Measurements from ENCODE around the gene SHC2.

Gene SHC2

DNA sequence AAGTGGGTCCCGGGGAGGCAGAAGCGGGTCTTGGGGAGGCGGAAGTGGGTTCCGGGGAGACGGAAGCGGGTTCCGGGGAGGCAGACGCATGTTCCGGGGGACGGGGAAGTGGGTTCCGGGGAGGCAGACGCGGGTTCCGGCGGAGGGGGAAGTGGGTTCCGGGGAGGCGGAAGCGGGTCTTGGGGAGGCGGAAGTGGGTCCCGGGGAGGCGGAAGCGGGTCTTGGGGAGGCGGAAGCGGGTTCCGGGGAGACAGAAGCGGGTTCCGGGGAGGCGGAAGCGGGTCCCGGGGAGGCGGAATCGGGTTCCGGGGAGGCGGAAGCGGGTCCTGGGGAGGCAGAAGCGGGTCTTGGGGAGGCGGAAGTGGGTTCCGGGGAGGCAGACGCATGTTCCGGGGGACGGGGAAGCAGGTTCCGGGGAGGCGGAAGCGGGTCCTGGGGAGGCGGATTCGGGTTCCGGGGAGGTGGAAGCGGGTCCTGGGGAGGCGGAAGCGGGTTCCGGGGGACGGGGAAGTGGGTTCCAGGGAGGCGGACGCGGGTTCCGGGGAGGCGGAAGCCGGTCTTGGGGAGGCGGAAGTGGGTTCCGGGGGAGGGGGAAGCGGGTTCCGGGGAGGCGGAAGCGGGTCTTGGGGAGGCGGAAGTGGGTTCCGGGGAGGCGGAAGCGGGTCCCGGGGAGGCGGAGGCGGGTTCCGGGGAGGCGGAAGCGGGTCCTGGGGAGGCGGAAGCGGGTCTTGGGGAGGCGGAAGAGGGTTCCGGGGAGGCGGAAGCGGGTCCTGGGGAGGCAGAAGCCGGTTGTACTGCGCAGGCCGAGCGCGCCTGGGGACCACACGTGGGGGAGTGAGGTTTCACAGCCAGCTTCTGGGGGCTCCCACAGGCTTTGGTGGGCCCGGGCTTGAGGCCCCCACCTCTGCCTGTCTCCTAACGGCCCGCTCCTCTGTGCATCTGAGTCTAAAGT lies 2.5 kb downstream of the SHC2 start:
- in situ Hi-C loops (cut with MboI; ENCODE audit: low sequenced_read_pairs, unreplicated experiment): no loop called here
- TF ChIP-seq, protein P1, sequence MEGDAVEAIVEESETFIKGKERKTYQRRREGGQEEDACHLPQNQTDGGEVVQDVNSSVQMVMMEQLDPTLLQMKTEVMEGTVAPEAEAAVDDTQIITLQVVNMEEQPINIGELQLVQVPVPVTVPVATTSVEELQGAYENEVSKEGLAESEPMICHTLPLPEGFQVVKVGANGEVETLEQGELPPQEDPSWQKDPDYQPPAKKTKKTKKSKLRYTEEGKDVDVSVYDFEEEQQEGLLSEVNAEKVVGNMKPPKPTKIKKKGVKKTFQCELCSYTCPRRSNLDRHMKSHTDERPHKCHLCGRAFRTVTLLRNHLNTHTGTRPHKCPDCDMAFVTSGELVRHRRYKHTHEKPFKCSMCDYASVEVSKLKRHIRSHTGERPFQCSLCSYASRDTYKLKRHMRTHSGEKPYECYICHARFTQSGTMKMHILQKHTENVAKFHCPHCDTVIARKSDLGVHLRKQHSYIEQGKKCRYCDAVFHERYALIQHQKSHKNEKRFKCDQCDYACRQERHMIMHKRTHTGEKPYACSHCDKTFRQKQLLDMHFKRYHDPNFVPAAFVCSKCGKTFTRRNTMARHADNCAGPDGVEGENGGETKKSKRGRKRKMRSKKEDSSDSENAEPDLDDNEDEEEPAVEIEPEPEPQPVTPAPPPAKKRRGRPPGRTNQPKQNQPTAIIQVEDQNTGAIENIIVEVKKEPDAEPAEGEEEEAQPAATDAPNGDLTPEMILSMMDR (IDR thresholded peaks at IDR 0.05; ENCODE audit: borderline replicate concordance, control extremely low read depth, extremely low read depth, insufficient read depth, missing control alignments): no peak
- DNase-seq (ENCODE audit: low spot score): no peak

DNA sequence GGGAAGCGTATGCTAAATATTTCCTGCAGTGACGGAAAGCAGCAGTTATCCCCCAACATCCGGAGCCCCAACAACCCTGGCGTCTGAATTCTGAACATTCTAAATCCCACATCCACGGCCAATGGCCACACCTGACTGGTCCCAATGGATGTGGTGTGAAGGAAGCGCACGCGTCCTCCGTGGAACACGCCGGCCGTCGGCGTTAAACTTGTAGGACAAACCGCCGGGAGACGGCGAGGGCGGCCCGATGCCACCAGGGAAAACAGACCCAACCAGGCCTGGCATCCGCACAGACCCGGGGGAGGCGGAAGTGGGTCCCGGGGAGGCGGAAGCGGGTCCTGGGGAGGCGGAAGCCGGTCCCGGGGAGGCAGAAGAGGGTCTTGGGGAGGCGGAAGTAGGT lies 3.2 kb downstream of the SHC2 start:
- no peak for DNase-seq (ENCODE audit: low spot score)
- TF ChIP-seq, protein P1 (IDR thresholded peaks at IDR 0.05; ENCODE audit: borderline replicate concordance, control extremely low read depth, extremely low read depth, insufficient read depth, missing control alignments): no peak
- in situ Hi-C loops (cut with MboI; ENCODE audit: low sequenced_read_pairs, unreplicated experiment): no loop called here

DNA sequence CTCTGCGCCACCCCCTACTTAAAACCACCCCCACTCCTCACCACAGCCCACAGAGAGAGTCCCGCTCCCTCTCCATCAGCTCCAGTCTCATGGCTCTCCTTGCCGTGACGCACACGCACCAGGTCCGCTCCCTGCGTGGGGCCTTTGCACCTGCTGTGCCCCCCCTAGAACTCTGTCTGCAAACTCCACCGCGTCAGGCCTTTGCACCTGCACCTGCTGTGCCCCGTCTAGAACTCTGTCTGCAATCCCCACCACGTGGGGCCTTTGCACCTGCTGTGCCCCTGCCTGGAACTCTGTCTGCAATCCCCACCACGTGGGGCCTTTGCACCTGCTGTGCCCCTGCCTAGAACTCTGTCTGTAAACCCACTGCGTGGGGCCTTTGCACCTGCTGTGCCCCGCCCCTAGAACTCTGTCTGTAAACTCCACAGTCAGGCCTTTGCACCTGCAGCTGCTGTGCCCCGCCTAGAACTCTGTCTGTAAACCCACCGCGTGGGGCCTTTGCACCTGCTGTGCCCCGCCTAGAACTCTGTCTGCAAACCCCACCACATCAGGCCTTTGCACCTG lies 4.2 kb downstream of the SHC2 start:
- TF ChIP-seq, protein P1 (IDR thresholded peaks at IDR 0.05; ENCODE audit: borderline replicate concordance, control extremely low read depth, extremely low read depth, insufficient read depth, missing control alignments): no peak
- DNase-seq (ENCODE audit: low spot score): no peak
- in situ Hi-C loops (cut with MboI; ENCODE audit: low sequenced_read_pairs, unreplicated experiment): no loop called here

DNA sequence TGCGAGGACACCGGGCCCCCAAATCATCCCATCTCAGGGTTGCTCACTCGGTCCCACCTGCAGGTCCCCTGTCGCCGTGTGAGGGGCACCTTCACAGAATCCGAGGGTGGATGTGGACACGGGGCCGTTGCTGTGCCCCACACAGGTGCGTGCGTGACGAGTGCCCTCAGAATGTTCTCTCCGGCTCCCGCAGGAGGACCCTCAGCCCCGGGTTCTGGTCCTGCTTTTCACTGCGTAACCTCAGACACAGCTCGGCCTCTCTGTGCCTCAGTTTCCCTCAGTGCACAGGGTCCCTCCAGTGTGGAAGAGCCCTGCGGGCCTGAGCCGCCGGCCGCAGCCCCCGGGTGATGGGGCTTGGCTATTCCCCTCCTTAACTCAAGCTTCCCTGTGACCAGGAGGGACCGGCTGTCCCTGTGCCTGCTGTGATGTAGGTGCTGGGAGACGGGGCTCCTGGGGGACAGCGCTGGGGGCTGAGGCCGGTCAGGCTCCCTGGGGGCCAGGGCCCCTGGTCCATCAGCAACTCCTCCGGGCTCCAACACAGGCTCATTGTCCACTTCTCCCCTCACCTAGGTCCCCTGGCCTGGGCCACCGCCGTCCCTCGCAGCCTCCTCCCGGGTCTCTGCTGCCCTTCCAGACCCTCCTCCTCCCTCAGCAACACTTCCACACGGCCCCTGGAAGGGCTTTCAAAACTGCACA lies 4.8 kb downstream of the SHC2 start:
- in situ Hi-C loops (cut with MboI; ENCODE audit: low sequenced_read_pairs, unreplicated experiment): no loop called here
- TF ChIP-seq, protein P1 (IDR thresholded peaks at IDR 0.05; ENCODE audit: borderline replicate concordance, control extremely low read depth, extremely low read depth, insufficient read depth, missing control alignments): no peak
- DNase-seq (ENCODE audit: low spot score): no peak

DNA sequence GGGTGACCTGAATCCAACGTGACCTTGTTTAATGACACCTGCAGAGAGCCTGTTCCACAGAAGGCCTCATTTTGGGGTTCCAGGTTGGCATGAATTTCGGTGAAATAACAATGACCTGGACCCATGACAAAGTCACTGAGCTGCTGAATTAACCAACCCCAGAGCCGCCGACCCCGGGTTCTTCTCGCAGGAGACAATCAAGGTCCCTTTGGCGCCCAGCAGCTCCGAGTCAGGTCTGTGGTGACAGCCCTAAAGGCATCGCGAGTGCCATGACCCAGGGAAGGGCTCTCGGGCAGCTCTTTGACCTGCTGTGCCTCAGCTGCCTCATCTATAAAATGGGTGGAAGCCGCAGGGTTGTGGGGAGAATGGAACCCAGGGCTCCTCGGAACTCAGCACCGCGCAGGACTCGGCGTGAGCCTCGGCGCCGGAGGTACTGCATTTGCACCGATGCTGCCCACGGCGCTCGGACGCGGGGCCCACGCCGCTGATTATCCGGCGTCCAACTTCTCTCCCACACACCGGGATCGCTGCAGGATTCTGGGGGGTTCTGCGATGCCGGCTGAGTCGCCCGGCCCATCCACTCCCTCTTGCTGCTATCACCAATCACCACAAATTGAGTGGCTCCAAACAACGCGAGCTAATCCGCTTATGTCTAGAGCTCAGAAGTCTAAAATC lies 5.7 kb downstream of the SHC2 start:
- in situ Hi-C loops (cut with MboI; ENCODE audit: low sequenced_read_pairs, unreplicated experiment): no loop called here
- no peak for DNase-seq (ENCODE audit: low spot score)
- TF ChIP-seq, protein P1 (IDR thresholded peaks at IDR 0.05; ENCODE audit: borderline replicate concordance, control extremely low read depth, extremely low read depth, insufficient read depth, missing control alignments): no peak

DNA sequence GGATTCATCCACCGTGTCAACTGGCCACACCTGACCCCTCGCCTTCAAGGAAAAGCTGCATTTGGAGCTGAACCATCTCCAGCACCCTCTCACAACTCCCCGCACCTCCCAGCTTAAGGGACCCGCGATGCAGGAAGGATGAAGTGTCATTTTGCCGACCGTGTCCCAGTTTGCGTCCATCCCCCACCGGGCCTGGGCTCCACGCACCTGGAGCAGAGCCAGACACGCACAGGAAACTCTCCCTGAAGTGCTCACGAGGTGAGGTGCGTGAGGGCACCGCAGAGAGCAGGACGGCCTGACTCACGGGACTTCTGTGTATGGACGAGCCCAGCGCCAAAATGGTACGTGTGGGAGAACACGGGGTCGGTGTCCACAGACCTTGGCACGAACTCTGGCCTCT lies 7.2 kb downstream of the SHC2 start:
- in situ Hi-C loops (cut with MboI; ENCODE audit: low sequenced_read_pairs, unreplicated experiment): no loop called here
- TF ChIP-seq, protein P1 (IDR thresholded peaks at IDR 0.05; ENCODE audit: borderline replicate concordance, control extremely low read depth, extremely low read depth, insufficient read depth, missing control alignments): no peak

More for the DNA sequence above, 7.2 kb downstream of the SHC2 start:
- DNase-seq (ENCODE audit: low spot score): no peak

Measured in GM13976 (cell line).